Measurements from ENCODE around the gene SPDYE3.
"Not testable (repeated sequence)": the region's sequence is repeated elsewhere in the genome, so short reads cannot be mapped to it uniquely, and the experiment has no call there.

SPDYE3 gene

DNA sequence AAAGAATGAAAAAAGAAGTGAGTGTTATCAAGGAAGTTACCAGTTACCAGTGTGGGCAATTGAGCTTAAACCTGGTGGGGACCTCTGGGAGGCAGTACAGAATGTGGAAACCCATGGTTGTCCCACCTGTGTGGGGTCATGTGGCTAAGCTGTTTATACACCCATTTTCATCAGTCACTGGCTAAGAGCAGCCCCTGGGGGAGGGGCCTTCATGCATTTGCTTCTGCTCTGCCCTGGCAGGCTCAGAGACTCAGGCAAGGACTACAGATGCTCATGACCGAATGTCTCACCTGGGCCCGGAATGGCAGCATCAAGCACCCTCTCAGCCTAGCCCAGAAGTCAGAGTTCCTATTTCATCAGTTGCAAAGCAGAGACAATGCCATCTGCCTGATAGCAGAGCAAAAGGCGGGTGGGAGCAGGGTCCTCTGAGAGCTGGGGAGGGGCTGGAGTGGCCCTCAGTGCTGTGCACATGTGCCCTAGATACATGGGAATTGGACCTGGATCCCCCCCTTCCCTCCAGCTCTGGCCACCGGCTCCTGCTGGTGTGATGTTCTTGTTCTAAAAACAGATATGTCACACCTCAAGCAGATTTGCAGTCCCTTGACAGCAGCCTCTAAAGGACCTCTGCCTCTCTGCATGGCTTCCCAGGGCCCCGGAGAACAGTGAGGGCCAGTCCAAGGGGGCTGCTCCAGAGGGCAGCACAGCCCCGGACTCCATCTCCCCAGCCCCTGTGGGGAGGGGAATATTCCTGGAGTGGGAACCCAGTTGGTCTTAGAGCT, 20.1 kb upstream of the SPDYE3 start:
- DNase-seq (ENCODE audit: low read depth in 2 of 2), result not testable (repeated sequence)

DNA sequence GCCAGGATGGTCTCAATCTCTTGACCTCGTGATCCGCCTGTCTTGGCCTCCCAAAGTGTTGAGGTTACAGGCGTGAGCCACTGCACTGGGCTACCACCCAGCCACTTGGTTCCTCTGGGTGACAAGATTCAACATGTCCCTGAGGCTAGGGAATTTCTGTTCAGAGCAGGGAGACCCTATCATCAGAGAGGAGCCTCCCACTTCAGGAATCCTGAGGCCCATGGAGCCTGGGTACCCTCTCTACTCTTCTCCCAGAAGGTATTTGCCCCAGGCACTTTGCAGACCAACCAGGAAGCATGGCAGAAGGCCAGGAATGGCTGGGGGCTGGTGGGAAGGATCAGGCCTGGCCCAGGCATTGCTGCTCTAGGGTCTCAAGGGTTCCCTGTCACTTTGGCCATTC, 19.2 kb upstream of the SPDYE3 start:
- not testable (repeated sequence) for DNase-seq (ENCODE audit: low read depth in 2 of 2)

DNA sequence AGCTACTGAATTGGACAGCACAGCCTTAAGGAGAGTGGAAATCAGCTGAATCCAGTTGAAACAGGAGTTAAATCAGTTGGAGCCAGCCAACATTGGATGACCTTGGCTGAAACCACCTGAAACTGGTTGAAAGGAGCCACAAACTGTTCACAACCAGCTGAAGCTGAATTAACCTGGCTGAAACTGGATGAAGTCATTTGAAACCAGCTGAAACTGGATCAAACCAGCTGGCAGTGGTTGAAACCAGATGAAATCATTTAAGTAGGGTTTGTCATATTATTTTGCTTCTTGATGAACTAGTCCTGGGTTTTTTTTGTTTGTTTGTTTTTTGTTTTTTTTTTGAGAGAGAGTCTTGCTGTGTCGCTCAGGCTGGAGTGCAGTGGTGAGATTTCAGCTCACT, 15.3 kb upstream of the SPDYE3 start:
- DNase-seq (ENCODE audit: low read depth in 2 of 2), result not testable (repeated sequence)

- DNase-seq (ENCODE audit: low read depth in 2 of 2), result not testable (repeated sequence)
These were observed 12.2 kb upstream of the SPDYE3 start for GRCh38 chr7:100295269-100295668.

GRCh38 chr7:100297852-100298631, 9.5 kb upstream of the SPDYE3 start:
- not testable (repeated sequence) for DNase-seq (ENCODE audit: low read depth in 2 of 2)

GRCh38 chr7:100298632-100298895, 8.9 kb upstream of the SPDYE3 start:
- DNase-seq (ENCODE audit: low read depth in 2 of 2), result not testable (repeated sequence)

DNA sequence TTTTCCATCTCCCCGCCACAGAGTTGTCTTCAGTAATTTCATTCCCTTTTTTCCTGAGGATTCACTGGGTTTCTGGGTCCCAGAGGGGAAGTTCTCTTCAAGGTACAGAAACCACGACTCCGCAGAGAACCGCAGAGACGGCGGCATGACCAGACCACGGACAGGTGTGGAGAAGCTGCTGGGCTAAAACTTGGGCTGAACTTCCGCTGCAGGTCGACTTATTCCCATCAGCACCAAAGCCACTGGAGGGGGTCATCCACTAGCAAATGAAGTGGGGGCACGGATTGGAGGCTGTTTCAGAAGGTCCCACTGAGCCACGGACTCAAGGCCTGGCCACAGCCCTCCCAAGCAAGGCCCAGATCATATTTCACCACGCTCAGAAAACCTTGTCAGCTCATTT, 3.0 kb upstream of the SPDYE3 start:
- not testable (repeated sequence) for DNase-seq (ENCODE audit: low read depth in 2 of 2)

DNA sequence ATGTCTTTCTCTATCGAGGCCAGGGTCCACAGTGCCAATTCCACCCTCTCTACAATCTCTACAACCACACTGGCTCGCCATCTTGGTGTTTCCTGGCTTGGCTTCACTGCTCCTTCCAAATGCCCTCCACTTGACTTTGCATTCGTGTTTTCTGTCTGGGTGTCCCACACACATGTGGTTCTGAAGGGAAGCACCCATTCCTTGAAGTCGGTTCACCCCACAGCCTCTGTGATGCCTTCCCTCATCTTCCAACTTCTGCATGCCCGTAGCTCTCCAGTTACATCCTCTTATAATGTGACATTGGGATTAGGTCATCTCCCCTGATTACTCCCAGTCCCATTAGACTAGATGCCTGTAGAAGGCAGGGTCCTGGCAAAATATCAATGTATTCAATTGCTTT, 10.8 kb downstream of the SPDYE3 start:
- not testable (repeated sequence) for DNase-seq (ENCODE audit: low read depth in 2 of 2)

- DNase-seq (ENCODE audit: low read depth in 2 of 2), result not testable (repeated sequence)
These were observed 14.1 kb downstream of the SPDYE3 start for GRCh38 chr7:100321648-100322047.

DNA sequence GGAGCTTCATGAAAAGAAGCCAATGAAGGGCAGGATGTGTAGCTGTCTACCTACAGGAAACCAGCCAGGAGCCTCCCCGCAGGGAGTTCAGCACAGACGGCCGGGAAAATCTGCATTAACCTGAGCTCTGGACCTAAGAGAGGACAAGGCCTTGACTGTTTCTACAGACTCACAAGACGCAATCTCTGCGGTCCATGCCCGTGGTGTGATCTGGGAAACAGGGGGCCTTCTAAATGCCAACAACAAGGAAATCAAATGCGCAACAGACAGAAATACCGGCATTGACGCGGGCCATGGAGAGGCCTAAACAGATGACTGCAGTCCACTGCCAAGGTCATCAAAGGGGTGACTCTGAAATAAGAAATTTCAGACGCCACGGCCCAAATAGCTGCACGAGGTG, 16.7 kb downstream of the SPDYE3 start:
- DNase-seq (ENCODE audit: low read depth in 2 of 2), result not testable (repeated sequence)

- DNase-seq (ENCODE audit: low read depth in 2 of 2), result not testable (repeated sequence)
These were observed 18.2 kb downstream of the SPDYE3 start for GRCh38 chr7:100325671-100326070.

- not testable (repeated sequence) for DNase-seq (ENCODE audit: low read depth in 2 of 2)
These were observed 19.4 kb downstream of the SPDYE3 start for GRCh38 chr7:100326914-100327313.

DNA sequence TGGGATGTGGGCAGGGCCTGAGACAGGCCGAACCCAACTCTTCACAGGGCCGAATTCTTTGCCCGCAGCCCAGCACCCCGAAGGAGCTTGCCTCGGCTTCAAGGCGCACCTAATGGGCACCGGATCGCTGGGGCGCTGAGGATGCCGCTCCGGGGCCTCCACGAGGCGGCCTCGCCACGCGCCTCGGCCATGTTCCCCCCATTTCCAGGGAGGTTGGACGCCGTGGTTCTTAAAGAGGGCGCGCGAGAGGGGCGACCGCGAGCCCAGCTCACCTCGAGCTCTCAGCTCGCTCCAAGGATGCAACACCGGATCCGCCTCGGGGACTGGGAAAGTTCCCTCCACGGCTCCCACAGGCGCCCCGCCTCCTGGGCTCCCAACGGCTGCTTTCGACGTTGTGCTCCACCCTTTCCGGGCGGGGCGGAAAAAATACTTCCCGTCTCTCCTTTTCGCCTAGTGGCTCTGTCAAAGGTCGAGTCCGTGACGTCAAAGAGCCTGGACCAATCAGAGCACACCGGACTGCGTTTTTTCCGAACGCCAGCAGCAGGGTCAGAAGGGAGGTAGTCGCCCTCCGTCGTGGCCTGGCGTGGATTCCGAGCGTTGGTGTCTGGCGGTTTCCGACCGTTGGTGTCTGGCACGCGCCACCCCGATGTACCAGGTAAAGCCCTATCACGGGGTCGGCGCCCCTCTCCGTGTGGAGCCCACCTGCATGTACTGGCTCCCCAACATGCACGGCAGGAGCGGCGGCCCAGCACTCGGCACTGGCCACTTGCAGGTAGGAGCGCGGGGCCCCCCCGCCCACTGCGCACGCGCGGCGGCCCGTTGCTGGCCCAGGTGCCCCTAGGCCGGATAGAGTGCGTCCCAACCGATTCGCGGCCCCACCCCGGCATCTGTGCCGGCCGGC, 28.3 kb downstream of the SPDYE3 start:
- DNase-seq (ENCODE audit: low read depth in 2 of 2), result peak; percentile 59 to 73

- not testable (repeated sequence) for DNase-seq (ENCODE audit: low read depth in 2 of 2)
These were observed 30.7 kb downstream of the SPDYE3 start for GRCh38 chr7:100338083-100338696.

GRCh38 chr7:100341286-100341685, 33.8 kb downstream of the SPDYE3 start:
- not testable (repeated sequence) for DNase-seq (ENCODE audit: low read depth in 2 of 2)

DNA sequence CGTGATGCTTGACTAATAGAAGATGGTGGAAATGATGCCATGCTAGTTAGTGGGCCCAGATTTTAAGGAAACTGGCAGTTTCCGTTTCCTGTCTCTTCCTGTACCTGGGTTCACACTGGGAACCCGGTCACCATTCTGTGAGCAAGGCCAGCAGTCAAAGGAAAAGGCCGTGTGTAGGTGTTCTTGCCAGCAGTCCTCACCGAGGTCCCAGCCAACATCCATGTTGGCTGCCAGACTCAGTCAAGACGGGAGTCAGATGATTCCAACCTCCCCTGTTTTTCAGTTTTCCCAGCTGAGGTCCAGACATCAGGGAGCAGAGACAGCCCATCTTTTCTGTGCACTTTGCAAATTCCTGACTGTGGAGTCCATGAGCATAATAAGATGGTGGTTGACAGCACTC, 35.3 kb downstream of the SPDYE3 start:
- no peak for DNase-seq (ENCODE audit: low read depth in 2 of 2)

- DNase-seq (ENCODE audit: low read depth in 2 of 2), result not testable (repeated sequence)
These were observed 36.6 kb downstream of the SPDYE3 start for GRCh38 chr7:100344124-100344559.

GRCh38 chr7:100344560-100345287, 37.2 kb downstream of the SPDYE3 start:
- DNase-seq (ENCODE audit: low read depth in 2 of 2), result peak; percentile 42 to 70

- peak; percentile 31 to 48 for DNase-seq (ENCODE audit: low read depth in 2 of 2)
These were observed 37.8 kb downstream of the SPDYE3 start for GRCh38 chr7:100345288-100345672.

DNA sequence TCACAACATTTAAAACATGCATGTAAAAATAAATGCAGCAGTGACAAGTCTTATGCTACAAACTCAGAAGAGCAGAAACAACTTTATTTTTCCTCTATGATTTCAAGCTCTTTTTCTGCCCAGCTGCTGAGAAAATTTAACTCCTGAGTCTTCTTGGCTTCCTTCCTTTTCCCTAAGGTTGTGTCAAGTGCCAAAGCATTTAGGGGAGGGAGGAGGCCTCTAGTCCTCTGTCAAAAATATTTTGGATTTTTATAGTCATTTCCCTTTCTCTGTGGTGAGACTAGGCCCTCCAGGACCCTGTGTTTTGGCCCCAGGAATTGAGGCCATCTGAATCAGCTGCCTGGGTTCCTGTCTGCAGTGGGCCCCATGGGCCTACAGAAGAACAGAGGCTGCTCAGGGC, 39.4 kb downstream of the SPDYE3 start:
- no peak for DNase-seq (ENCODE audit: low read depth in 2 of 2)

- no peak for DNase-seq (ENCODE audit: low read depth in 2 of 2)
These were observed 41.3 kb downstream of the SPDYE3 start for GRCh38 chr7:100348805-100349204.
